ENCODE results near the gene CLDN14.

DNA sequence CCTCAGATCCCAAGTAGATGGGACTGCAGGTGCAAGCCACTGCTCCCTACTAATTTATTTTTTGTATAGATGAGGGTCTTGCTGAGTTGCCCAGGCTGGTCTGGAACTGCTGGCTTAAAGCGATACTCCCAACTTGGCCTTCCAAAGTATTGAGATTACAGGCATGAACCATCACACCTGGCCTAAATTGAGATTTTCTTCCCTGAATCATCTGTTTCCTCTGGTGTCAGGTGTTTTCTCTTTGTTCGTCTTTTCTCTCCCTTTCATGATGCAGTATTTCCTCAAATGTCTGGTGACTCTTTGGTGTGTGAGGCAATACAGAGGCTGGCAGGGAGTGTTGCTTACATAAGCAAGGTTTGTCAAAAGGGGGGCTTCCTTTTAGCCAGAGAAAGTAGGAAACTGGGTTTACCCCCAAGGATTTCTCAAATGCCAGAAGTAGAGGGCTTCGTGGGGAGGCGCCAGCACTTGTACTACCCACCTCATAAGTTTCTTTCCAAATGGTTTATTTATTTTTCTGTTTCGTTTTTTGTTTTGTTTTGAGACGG is 27.6 kb downstream of the CLDN14 start:
- TF ChIP-seq, protein P1, sequence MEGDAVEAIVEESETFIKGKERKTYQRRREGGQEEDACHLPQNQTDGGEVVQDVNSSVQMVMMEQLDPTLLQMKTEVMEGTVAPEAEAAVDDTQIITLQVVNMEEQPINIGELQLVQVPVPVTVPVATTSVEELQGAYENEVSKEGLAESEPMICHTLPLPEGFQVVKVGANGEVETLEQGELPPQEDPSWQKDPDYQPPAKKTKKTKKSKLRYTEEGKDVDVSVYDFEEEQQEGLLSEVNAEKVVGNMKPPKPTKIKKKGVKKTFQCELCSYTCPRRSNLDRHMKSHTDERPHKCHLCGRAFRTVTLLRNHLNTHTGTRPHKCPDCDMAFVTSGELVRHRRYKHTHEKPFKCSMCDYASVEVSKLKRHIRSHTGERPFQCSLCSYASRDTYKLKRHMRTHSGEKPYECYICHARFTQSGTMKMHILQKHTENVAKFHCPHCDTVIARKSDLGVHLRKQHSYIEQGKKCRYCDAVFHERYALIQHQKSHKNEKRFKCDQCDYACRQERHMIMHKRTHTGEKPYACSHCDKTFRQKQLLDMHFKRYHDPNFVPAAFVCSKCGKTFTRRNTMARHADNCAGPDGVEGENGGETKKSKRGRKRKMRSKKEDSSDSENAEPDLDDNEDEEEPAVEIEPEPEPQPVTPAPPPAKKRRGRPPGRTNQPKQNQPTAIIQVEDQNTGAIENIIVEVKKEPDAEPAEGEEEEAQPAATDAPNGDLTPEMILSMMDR (IDR thresholded peaks at IDR 0.05 in 8 of 11, conservative IDR thresholded peaks at IDR 0.05 in 3 of 11) = no peak
- TF ChIP-seq POLR2AphosphoS5 (IDR thresholded peaks at IDR 0.05) (no peak), POLR2A (IDR thresholded peaks at IDR 0.05) (no peak)
